Immature natural killer cell (primary cell): ENCODE data around the gene STXBP3. TPM values are rescaled to one million over a fixed set of nuclear protein-coding genes. Genes with fewer than 3 reads are reported as not detected.
"Not testable (repeated sequence)": the region's sequence is repeated elsewhere in the genome, so short reads cannot be mapped to it uniquely, and the experiment has no call there.

Experiments
- DNase-seq, 3 donors: peaks; one replicate each; pipeline ENCODE4 v3.0.0; 2022; ENCODE audit warnings: mixed read lengths in 1 of 3
- H3K27ac Mint-ChIP-seq, 6 donors: one replicate each; pipeline ENCODE4 v1.8.0; 2020; ENCODE audit warnings: mixed read lengths in 6 of 6, mild to moderate bottlenecking in 5 of 6, inconsistent platforms in 4 of 6, moderate library complexity in 3 of 6
- H3K27me3 Mint-ChIP-seq, 3 donors: one replicate each; pipeline ENCODE4 v1.8.0; 2020 to 2021; ENCODE audit warnings: low read depth in 3 of 3, mild to moderate bottlenecking in 3 of 3, mixed read lengths in 3 of 3, moderate library complexity in 3 of 3, inconsistent platforms in 1 of 3
- H3K36me3 Mint-ChIP-seq, 3 donors: one replicate each; pipeline ENCODE4 v1.8.0; 2020; ENCODE audit warnings: mixed read lengths in 3 of 3, inconsistent platforms in 2 of 3, mild to moderate bottlenecking in 2 of 3
- H3K4me1 Mint-ChIP-seq, 2 donors: one replicate each; pipeline ENCODE4 v1.8.0; 2020; ENCODE audit warnings: inconsistent platforms in 2 of 2, mild to moderate bottlenecking in 2 of 2, mixed read lengths in 2 of 2, moderate library complexity in 1 of 2
- H3K4me3 Mint-ChIP-seq, 5 donors: one replicate each; pipeline ENCODE4 v1.8.0; 2020; ENCODE audit warnings: mild to moderate bottlenecking in 5 of 5, mixed read lengths in 5 of 5, inconsistent platforms in 3 of 5, moderate library complexity in 3 of 5
- H3K9me3 Mint-ChIP-seq, 6 donors: one replicate each; pipeline ENCODE4 v1.8.0; 2020; ENCODE audit warnings: mild to moderate bottlenecking in 6 of 6, mixed read lengths in 6 of 6, inconsistent platforms in 4 of 6, moderate library complexity in 3 of 6
- polyA plus RNA-seq, 3 donors: library from polyadenylated mRNA; unstranded; fragments of 300-500 nt; fragmentation: Illumina TruSeq; gene quantifications; one replicate each; pipeline ENCODE4 v1.2.3, GENCODE V29; 2021

Gene STXBP3, protein sequence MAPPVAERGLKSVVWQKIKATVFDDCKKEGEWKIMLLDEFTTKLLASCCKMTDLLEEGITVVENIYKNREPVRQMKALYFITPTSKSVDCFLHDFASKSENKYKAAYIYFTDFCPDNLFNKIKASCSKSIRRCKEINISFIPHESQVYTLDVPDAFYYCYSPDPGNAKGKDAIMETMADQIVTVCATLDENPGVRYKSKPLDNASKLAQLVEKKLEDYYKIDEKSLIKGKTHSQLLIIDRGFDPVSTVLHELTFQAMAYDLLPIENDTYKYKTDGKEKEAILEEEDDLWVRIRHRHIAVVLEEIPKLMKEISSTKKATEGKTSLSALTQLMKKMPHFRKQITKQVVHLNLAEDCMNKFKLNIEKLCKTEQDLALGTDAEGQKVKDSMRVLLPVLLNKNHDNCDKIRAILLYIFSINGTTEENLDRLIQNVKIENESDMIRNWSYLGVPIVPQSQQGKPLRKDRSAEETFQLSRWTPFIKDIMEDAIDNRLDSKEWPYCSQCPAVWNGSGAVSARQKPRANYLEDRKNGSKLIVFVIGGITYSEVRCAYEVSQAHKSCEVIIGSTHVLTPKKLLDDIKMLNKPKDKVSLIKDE
- polyA plus RNA-seq: 10 to 100 TPM; 38.4 to 44.7 (median 42.6) TPM

DNA sequence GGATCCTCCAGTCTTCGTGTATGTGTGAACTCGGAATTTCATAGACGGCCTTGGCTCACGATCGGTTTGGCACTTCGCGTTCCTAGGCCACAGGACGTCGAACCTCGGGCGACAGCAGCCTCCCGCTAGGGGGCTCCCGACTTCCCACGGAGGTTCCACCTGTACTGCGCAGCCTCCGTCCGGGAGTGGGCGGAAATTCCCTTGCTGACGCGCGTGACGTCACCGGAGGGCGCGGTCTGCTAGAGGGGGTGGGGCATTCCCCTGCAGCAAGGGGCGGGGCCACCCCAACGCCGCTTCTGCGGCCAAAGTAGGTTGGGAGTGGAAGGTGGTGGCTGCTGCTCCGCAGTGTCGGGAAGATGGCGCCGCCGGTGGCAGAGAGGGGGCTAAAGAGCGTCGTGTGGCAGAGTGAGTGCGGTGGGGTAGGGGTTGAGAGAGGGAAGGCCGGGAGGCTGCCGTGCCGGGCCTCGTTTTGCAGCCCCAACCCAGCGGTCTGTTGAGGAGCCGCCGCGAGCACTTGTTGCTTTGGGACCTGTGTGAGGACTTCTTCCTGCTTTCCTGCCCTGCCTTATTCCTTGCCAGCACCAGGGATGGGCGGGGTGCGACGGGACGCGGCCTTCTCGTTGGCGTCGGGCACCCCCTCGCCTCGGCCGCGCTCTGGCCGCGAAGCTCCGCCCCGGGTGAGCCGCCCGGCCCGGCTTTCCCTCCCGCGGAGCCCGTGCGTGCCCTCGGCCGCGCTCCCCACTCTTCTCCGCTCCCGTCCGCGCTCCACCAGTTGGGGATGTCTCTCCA lies at the start of gene STXBP3:
STXBP3 (plus strand) TSS at position 293 of the 789 bp plus-strand sequence; CDS start at position 357, 64 bp downstream.
- no peaks in the 10 kb centered on the region for H3K9me3 Mint-ChIP-seq
- peak within 1 kb of the TSS; percentile 95 to 99 (median 98) for H3K4me3 Mint-ChIP-seq
- H3K27me3 Mint-ChIP-seq: peaks cover 12 to 15% (median 13%) of the 10 kb centered on the region in 3 donors
- DNase-seq: peak; percentile 99
- H3K4me1 Mint-ChIP-seq: peaks cover 27 to 48% of the 10 kb centered on the region in 2 donors
- peak within 1 kb of the TSS; percentile 97 to 99 (median 98) for H3K27ac Mint-ChIP-seq
- no peaks in the 10 kb centered on the region for H3K36me3 Mint-ChIP-seq

DNA sequence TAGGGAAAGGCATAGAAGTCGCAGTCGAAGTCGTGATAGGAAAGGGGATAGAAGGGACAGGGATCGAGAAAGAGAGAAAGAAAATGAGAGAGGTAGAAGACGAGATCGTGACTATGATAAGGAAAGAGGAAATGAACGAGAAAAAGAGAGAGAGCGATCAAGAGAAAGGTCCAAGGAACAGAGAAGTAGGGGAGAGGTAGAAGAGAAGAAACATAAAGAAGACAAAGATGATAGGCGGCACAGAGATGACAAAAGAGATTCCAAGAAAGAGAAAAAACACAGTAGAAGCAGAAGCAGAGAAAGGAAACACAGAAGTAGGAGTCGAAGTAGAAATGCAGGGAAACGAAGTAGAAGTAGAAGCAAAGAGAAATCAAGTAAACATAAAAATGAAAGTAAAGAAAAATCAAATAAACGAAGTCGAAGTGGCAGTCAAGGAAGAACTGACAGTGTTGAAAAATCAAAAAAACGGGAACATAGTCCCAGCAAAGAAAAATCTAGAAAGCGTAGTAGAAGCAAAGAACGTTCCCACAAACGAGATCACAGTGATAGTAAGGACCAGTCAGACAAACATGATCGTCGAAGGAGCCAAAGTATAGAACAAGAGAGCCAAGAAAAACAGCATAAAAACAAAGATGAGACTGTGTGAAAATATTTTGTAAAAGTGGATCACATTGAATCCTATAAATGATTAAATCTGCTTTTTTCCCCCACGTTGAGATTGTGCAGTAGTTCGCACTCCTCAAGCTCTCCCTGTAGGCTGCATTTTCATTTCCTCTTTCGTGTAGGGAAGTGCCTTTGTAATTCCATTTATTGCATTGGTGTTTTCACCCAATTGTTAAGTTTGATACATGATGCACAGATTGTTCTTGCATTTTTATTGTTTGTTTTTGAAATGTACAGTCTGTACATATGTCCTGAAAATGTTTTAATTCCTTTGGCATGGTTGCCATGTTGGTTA lies 46.8 kb upstream of the STXBP3 start:
- Mint-ChIP-seq H3K4me1 (peaks cover 43 to 71% of the 10 kb centered on the region in 2 donors), H3K27me3 (peaks cover 3 to 9% (median 6%) of the 10 kb centered on the region in 3 donors), H3K4me3 (no peak overlapping the region), H3K27ac (peak overlapping the region; percentile 9 to 76 (median 64)), H3K36me3 (peaks cover 22 to 41% (median 31%) of the 10 kb centered on the region in 3 donors), H3K9me3 (no peaks in the 10 kb centered on the region)
- no peak for DNase-seq

DNA sequence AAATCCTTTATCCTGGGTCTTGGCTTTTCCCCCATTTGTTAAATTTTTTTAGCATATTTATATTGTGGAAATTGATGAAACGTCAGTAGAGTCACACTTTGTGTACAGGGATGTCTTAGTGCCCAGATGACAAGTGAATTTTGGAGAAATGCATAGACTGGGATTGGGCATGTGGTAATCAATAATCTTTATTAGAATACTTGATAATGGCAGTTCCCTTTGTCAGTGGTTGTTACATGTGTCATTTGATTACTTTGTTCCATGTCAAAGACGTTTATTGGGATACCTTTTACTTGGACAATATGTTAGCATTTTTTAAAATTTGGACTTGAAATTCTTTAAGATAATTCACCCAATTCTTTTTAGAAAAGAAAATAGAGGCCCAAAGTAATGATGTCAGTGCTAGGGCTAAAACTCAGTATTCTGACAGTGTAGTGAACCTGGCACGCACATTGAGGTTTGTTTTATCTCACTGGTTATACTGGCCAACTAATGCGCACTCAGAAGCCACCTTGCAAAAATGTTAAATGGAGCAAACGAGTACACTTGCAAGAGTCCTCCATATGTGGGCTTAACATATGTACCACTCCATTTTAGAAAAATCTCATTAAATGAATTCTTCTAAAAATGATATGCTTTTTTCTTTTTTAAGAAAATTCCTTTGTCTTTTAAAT lies 45.2 kb upstream of the STXBP3 start:
- Mint-ChIP-seq H3K4me3 (no peak overlapping the region), H3K27ac (peak overlapping the region in 1 of 6 donors; percentile 40), H3K36me3 (peaks cover 19 to 38% (median 27%) of the 10 kb centered on the region in 3 donors), H3K9me3 (no peaks in the 10 kb centered on the region), H3K4me1 (peaks cover 46 to 70% of the 10 kb centered on the region in 2 donors), H3K27me3 (peaks cover 3 to 9% (median 9%) of the 10 kb centered on the region in 3 donors)
- DNase-seq: no peak

DNA sequence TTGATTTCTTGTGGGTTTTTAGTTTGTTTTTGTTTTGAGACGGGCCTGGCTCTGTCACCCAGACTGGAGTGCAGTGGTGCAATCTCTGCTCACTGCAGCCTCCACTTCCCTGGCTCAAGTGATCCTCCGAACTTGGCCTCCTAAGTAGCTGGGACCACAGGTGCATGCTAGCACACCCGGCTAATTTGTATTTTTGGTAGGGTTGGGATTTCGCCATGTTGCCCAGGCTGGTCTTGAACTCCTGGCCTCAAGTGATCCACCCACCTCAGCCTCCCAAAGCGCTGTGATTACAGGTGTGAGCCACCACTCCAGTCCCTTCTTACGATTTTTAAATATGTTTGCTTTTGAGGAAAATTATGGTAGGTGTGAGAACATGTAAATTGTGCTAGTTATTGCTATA lies 44.4 kb upstream of the STXBP3 start:
- not testable (repeated sequence) for H3K9me3 Mint-ChIP-seq, H3K27me3 Mint-ChIP-seq, DNase-seq
- peak overlapping the region; percentile 16 to 57 (median 42) for H3K27ac Mint-ChIP-seq
- peaks cover 43 to 64% of the 10 kb centered on the region in 2 donors for H3K4me1 Mint-ChIP-seq
- peak overlapping the region in 1 of 5 donors; percentile 43 for H3K4me3 Mint-ChIP-seq
- H3K36me3 Mint-ChIP-seq: peaks cover 19 to 36% (median 27%) of the 10 kb centered on the region in 3 donors

DNA sequence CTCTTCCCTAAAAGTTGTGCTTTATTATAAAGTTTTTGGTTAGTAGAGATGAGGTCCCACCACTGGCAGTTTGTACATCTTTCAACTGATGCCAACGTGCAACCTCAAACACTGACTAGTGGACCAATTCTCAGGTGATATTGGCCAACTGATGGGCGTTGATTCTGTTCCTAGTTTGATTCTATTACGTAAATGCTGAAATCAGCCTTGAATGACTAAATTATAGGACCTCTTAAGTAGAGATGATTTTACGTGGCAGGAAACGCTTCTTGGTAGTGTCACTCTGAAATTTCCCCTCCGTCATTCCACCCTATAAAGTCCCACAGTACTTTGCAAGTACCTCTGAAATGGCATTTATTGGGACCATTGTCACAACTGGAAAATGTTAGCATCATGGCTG lies 42.5 kb upstream of the STXBP3 start:
- peaks cover 14 to 19% (median 15%) of the 10 kb centered on the region in 3 donors for H3K36me3 Mint-ChIP-seq
- peak overlapping the region; percentile 22 to 81 (median 61) for H3K4me3 Mint-ChIP-seq
- H3K4me1 Mint-ChIP-seq: peaks cover 41 to 49% of the 10 kb centered on the region in 2 donors
- H3K27ac Mint-ChIP-seq: peak overlapping the region; percentile 29 to 92 (median 83)
- DNase-seq: peak in 1 of 3 donors; percentile 28
- H3K9me3 Mint-ChIP-seq: no peaks in the 10 kb centered on the region
- H3K27me3 Mint-ChIP-seq: peaks cover 3 to 9% (median 9%) of the 10 kb centered on the region in 3 donors

DNA sequence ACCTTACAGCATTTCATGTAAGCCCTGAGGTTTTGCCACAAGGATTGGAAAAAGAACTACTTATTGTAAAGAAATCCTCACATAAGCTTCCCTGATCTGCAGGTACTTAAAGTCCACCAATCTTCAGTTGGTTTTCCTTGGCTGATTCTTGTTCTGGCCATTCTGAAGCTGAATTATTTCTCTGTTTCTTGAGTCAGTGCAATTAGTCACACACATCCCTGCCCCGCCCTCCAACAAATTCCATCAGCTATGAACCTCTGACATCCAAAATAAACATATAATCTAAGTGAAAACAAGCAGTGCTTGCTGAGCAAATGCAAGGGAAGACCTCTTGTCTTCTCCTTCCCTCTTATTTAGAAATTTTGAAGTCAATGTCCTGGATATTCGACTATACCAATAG lies 42.0 kb upstream of the STXBP3 start:
- H3K9me3 Mint-ChIP-seq: no peaks in the 10 kb centered on the region
- peaks cover 3 to 8% (median 8%) of the 10 kb centered on the region in 3 donors for H3K27me3 Mint-ChIP-seq
- peak overlapping the region in 5 of 6 donors; percentile 29 to 92 (median 84) for H3K27ac Mint-ChIP-seq
- H3K4me3 Mint-ChIP-seq: peak overlapping the region in 1 of 5 donors; percentile 81
- peaks cover 8 to 14% (median 10%) of the 10 kb centered on the region in 3 donors for H3K36me3 Mint-ChIP-seq
- no peak for DNase-seq
- peaks cover 43 to 49% of the 10 kb centered on the region in 2 donors for H3K4me1 Mint-ChIP-seq

DNA sequence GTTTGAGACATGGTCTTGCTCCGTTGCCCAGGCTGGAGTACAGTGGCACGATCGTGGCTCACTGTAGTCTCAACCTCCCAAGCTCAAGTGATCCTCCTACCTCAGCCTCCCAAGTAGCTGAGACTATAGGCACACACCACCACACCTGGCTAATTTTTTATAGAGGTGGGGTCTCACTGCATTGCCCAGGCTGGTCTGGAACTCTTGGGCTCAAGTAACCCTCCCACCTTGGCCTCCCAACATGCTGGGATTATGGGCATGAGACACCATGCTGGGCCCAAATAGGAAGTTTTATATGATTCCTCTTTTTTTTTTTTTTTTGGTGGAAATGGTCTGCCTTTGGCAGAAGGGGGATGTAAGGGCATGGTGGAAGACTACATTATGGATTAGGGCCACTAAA lies 39.8 kb upstream of the STXBP3 start:
- peak overlapping the region in 1 of 6 donors; percentile 34 for H3K27ac Mint-ChIP-seq

DNA sequence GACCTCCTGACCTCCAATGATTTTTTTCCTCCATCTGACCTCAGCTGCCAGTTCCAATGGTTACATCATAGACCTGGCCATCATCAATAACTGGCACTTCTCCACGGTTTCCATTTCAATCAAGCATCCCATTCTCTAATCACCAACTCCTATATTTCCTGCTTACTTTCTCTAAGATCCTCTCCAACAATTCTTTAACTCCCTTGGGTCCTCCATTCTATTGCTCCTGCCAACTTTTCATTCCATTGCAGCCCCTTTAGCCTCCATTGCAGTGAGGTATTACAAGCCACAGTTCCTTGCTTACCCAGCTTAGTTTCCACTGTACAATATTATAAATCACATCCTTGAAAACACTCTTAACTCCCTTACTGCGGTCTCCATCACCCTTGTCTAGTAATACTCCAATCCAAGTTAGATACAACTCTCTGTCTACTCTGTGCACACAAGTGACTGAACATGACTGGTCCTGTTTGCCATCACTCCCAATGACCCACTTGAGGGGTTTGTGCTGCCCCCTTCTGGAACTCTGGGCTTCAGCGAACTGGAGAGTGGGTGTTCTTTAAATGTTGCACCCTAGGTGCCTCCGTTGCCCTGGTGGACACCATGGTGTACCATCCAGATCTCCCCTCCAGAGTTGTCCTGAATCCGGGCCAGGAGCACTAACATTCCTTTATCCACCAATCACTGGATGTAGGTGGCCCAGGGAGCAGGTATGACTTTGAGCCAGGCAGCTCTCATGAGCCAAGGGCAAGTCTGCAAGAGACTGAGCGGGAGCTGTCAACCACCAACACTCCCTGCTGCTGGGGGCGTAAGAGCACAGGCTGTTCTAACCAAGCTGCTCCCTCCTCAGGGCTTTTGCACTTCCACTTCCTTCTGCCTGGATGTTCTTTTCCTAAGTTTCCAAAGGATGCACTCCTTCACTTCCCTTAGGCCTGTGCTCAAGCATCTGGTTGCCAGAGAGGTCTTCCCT lies 37.5 kb upstream of the STXBP3 start:
- H3K4me1 Mint-ChIP-seq: peaks cover 29 to 34% of the 10 kb centered on the region in 2 donors
- H3K9me3 Mint-ChIP-seq: no peaks in the 10 kb centered on the region
- peaks cover 2 to 4% (median 3%) of the 10 kb centered on the region in 3 donors for H3K27me3 Mint-ChIP-seq
- H3K4me3 Mint-ChIP-seq: no peak overlapping the region
- H3K27ac Mint-ChIP-seq: peak overlapping the region in 4 of 6 donors; percentile 2 to 63 (median 25)
- H3K36me3 Mint-ChIP-seq: no peaks in the 10 kb centered on the region
- DNase-seq: peak; percentile 53 to 66 (median 54)

More for the DNA sequence above, 39.8 kb upstream of the STXBP3 start:
- no peak overlapping the region for H3K4me3 Mint-ChIP-seq
- H3K4me1 Mint-ChIP-seq: peaks cover 40 to 41% of the 10 kb centered on the region in 2 donors
- no peaks in the 10 kb centered on the region for H3K9me3 Mint-ChIP-seq
- DNase-seq: no peak
- H3K36me3 Mint-ChIP-seq: no peaks in the 10 kb centered on the region
- peaks cover 5 to 7% (median 6%) of the 10 kb centered on the region in 3 donors for H3K27me3 Mint-ChIP-seq

DNA sequence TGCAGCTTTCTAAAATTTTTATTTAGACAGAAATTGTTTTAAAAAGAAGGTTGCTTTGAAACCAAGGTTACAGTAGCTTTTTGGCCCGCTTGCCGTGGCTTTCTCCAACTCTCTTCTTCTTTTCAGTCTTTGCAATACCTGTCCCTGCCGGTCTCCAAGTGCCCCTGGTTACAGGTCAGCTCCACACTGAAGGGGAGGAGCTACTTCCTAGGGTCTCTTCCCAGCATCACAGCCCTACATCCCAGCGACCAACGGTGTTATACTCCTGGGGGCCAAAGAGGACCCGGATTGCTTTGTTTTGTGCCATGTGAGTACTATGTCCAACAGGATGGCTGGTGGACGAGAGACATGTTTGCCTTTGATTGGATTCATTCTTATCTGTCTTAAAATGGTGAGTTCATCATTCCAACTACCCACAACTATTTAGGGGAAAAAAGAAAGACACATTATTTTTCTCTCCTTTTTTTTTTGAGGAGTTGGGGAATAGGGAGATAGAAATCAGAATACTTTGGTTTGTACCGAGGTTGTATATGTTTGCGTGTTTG lies 33.8 kb upstream of the STXBP3 start, which contains the start of gene FNDC7:
FNDC7 (plus strand) TSS at position 303 of the 545 bp plus-strand sequence; CDS start at position 329, 26 bp downstream.
- no peaks in the 10 kb centered on the region for H3K36me3 Mint-ChIP-seq
- DNase-seq: no peak
- no peak within 1 kb of the TSS for H3K27ac Mint-ChIP-seq
- H3K9me3 Mint-ChIP-seq: no peaks in the 10 kb centered on the region
- H3K4me3 Mint-ChIP-seq: no peak within 1 kb of the TSS
- peaks cover 9 to 12% of the 10 kb centered on the region in 2 donors for H3K4me1 Mint-ChIP-seq
- H3K27me3 Mint-ChIP-seq: peaks cover 1 to 5% (median 2%) of the 10 kb centered on the region in 3 donors

DNA sequence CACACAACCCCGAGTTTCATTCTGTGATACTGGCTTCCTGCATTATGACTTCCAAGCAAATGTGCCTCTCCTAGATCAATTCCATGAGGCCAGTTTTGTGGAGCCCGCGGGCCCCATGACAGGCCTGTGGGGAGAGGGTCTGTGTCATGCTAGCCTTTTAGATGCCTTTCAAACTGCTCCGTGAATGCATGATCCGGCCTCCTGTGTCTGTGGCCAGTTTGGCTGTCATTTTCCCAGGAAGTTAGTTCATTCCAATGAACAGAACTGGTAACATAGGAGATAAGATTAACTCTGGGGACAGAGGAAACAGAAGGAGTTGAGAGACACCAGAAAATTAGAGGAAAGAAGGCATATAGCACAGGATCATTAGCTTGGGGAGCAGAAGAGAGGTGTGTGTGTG lies 30.5 kb upstream of the STXBP3 start:
- no peak for DNase-seq
- Mint-ChIP-seq H3K9me3 (no peaks in the 10 kb centered on the region), H3K27me3 (peaks cover 4 to 5% (median 4%) of the 10 kb centered on the region in 3 donors), H3K4me3 (no peak overlapping the region), H3K36me3 (no peaks in the 10 kb centered on the region), H3K4me1 (no peaks in the 10 kb centered on the region), H3K27ac (no peak overlapping the region)
